ENCODE measurements around the gene C9orf153.

C9orf153 gene

DNA sequence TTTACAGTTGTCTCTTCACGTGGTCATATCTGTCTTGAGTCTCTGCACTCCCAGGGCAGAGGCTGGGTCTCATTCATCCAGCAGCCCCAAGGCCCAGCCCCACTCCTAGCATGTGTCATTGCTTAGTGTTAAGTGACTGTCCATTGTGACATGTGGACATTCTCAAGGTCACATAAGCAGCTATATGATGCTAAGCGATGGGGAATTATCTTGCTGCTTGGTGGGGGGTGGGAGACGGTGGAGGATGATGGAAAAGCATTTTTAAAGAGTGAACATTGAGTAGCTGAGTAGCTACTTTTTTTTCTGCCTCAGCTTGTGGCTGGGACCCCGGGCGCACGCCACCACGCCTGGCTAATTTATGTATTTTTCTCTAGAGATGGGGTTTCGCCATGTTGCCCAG, at the start of gene C9orf153:
Gene C9orf153 (minus strand): TSS at position 101 of the 400 bp plus-strand sequence. CDS start 30,054 bp downstream, outside the sequence.
- TF ChIP-seq, protein P1, sequence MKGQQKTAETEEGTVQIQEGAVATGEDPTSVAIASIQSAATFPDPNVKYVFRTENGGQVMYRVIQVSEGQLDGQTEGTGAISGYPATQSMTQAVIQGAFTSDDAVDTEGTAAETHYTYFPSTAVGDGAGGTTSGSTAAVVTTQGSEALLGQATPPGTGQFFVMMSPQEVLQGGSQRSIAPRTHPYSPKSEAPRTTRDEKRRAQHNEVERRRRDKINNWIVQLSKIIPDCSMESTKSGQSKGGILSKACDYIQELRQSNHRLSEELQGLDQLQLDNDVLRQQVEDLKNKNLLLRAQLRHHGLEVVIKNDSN (IDR thresholded peaks at IDR 0.05), result no peak
- TF ChIP-seq TEAD4 (IDR thresholded peaks at IDR 0.05) (no peak), NFIC (IDR thresholded peaks at IDR 0.05) (no peak), RAD21 (IDR thresholded peaks at IDR 0.05; ENCODE audit: low read depth) (no peak), CREB1 (IDR thresholded peaks at IDR 0.05; ENCODE audit: low read depth) (no peak), EGR1 (IDR thresholded peaks at IDR 0.05) (no peak), ZBTB7A (IDR thresholded peaks at IDR 0.05; ENCODE audit: low read depth) (no peak), YY1 (IDR thresholded peaks at IDR 0.05; ENCODE audit: low read depth) (no peak), TAF1 (IDR thresholded peaks at IDR 0.05; ENCODE audit: low read depth) (no peak), FOXM1 (IDR thresholded peaks at IDR 0.05; ENCODE audit: borderline replicate concordance, low read depth) (no peak), EP300 (IDR thresholded peaks at IDR 0.05; ENCODE audit: borderline replicate concordance) (no peak), CEBPB (IDR thresholded peaks at IDR 0.05) (no peak), TCF12 (IDR thresholded peaks at IDR 0.05; ENCODE audit: low read depth) (no peak)
- TF ChIP-seq, protein P2, sequence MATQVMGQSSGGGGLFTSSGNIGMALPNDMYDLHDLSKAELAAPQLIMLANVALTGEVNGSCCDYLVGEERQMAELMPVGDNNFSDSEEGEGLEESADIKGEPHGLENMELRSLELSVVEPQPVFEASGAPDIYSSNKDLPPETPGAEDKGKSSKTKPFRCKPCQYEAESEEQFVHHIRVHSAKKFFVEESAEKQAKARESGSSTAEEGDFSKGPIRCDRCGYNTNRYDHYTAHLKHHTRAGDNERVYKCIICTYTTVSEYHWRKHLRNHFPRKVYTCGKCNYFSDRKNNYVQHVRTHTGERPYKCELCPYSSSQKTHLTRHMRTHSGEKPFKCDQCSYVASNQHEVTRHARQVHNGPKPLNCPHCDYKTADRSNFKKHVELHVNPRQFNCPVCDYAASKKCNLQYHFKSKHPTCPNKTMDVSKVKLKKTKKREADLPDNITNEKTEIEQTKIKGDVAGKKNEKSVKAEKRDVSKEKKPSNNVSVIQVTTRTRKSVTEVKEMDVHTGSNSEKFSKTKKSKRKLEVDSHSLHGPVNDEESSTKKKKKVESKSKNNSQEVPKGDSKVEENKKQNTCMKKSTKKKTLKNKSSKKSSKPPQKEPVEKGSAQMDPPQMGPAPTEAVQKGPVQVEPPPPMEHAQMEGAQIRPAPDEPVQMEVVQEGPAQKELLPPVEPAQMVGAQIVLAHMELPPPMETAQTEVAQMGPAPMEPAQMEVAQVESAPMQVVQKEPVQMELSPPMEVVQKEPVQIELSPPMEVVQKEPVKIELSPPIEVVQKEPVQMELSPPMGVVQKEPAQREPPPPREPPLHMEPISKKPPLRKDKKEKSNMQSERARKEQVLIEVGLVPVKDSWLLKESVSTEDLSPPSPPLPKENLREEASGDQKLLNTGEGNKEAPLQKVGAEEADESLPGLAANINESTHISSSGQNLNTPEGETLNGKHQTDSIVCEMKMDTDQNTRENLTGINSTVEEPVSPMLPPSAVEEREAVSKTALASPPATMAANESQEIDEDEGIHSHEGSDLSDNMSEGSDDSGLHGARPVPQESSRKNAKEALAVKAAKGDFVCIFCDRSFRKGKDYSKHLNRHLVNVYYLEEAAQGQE (IDR thresholded peaks at IDR 0.05; ENCODE audit: low read depth), result no peak
- TF ChIP-seq, protein P3, sequence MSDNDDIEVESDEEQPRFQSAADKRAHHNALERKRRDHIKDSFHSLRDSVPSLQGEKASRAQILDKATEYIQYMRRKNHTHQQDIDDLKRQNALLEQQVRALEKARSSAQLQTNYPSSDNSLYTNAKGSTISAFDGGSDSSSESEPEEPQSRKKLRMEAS (IDR thresholded peaks at IDR 0.05), result no peak

DNA sequence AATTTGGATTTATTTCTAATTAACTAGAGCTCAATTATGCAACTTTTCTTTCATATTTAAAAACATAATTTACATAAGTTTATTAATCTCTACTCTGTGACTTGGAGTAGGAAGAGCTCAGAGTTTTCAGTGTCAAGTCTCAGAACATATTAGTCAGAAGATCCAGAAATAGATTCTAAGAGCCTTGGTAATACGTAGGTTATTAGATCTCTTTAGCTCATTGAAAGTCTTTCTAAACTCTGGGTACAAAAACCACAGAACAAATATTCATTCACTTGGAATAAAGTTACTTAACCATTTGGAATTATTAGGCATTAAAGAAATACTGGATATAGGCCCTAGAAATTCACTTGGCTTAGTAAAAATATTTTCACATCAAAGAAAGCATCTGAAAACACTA, 49.2 kb upstream of the C9orf153 start:
- no peak for TF ChIP-seq TEAD4 (IDR thresholded peaks at IDR 0.05)

DNA sequence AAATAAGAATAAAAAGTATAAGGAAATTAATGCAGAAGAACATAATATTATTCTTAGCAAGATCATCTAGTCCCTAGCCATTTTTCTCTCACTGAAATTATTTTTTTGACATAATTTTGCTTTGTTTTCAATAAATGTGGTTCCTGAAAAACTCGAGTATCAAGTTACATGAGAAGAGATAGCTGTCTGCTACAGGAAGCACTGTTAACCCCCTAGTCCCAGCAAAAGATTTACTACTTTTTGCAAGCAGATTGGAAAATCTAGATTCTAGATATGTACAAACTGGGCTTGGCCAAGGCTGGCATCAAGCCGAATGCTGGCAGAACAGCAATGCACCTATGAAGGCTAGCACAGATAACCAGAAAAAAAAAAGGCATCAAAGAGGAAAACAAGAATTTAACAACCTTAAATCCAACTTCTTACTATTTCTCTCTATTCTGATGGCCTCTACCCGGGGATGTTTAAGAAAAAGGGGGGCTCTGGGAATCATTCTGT, 44.8 kb upstream of the C9orf153 start:
- TF ChIP-seq EGR1 (IDR thresholded peaks at IDR 0.05), result no peak
- TF ChIP-seq NFIC (IDR thresholded peaks at IDR 0.05), result no peak
- TF ChIP-seq CREB1 (IDR thresholded peaks at IDR 0.05; ENCODE audit: low read depth), result no peak
- TF ChIP-seq, protein P2 (IDR thresholded peaks at IDR 0.05; ENCODE audit: low read depth), result no peak
- no peak for TF ChIP-seq TEAD4 (IDR thresholded peaks at IDR 0.05)
- no peak for TF ChIP-seq TCF12 (IDR thresholded peaks at IDR 0.05; ENCODE audit: low read depth)
- TF ChIP-seq EP300 (IDR thresholded peaks at IDR 0.05; ENCODE audit: borderline replicate concordance), result no peak
- no peak for TF ChIP-seq CEBPB (IDR thresholded peaks at IDR 0.05)
- TF ChIP-seq ZBTB7A (IDR thresholded peaks at IDR 0.05; ENCODE audit: low read depth), result no peak
- TF ChIP-seq, protein P3 (IDR thresholded peaks at IDR 0.05), result no peak
- TF ChIP-seq FOXM1 (IDR thresholded peaks at IDR 0.05; ENCODE audit: borderline replicate concordance, low read depth), result no peak
- TF ChIP-seq, protein P1 (IDR thresholded peaks at IDR 0.05), result no peak
- TF ChIP-seq YY1 (IDR thresholded peaks at IDR 0.05; ENCODE audit: low read depth), result no peak
- no peak for TF ChIP-seq RAD21 (IDR thresholded peaks at IDR 0.05; ENCODE audit: low read depth)
- TF ChIP-seq TAF1 (IDR thresholded peaks at IDR 0.05; ENCODE audit: low read depth), result no peak

DNA sequence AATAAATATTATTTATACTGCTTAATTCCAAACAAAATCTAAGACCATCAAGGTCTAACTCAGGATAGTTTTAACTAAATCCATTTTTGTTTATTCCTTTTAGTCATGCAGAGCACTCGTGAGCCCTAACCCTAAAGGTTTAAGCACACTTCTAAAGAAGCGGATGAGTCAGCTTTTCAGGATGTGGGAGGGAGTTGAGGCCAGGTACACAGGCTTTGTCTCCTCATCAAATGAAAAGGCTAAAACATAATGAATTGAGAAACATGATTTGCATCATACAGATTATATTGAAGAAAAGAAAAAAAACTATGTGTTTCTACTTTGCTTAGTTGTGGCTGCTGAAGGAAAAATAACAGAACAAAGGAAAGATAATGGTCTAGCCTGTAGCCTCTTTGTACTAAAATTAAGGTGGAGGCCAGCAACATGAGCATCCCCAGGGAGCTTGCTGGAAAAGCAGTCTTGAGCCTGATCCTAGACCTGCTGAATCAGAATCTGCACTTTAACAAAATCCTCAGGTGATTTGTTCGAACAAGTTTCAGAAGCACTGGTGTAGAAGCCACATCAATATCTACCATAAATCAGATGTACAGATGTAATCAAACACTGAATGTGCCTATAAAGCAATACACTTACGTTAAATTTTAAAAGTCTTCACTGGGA, 44.0 kb upstream of the C9orf153 start:
- TF ChIP-seq NFIC (IDR thresholded peaks at IDR 0.05) (no peak), RAD21 (IDR thresholded peaks at IDR 0.05; ENCODE audit: low read depth) (no peak), TEAD4 (IDR thresholded peaks at IDR 0.05) (no peak), CEBPB (IDR thresholded peaks at IDR 0.05) (no peak), FOXM1 (IDR thresholded peaks at IDR 0.05; ENCODE audit: borderline replicate concordance, low read depth) (no peak), EP300 (IDR thresholded peaks at IDR 0.05; ENCODE audit: borderline replicate concordance) (no peak), ZBTB7A (IDR thresholded peaks at IDR 0.05; ENCODE audit: low read depth) (no peak), EGR1 (IDR thresholded peaks at IDR 0.05) (no peak), TAF1 (IDR thresholded peaks at IDR 0.05; ENCODE audit: low read depth) (no peak), YY1 (IDR thresholded peaks at IDR 0.05; ENCODE audit: low read depth) (no peak), TCF12 (IDR thresholded peaks at IDR 0.05; ENCODE audit: low read depth) (no peak), CREB1 (IDR thresholded peaks at IDR 0.05; ENCODE audit: low read depth) (no peak)
- TF ChIP-seq, protein P3 (IDR thresholded peaks at IDR 0.05), result no peak
- TF ChIP-seq, protein P2 (IDR thresholded peaks at IDR 0.05; ENCODE audit: low read depth), result no peak
- TF ChIP-seq, protein P1 (IDR thresholded peaks at IDR 0.05), result no peak
